Mammary epithelial cell (primary cell): ENCODE measurements around the gene AEBP1.

Source experiments
- EZH2 ChIP-seq: IDR thresholded peaks from 2 replicates; pipeline ENCODE4 v1.6.1; 2012; ENCODE audit warnings: low read length, inconsistent platforms, borderline replicate concordance
- TF ChIP-seq, protein P1 (sequence below), 2 donors: IDR thresholded peaks in 1 of 2; conservative IDR thresholded peaks in 1 of 2; 2 replicates each; pipeline ENCODE4 v1.5.1; 2011 to 2012; ENCODE audit warnings: inconsistent platforms in 2 of 2, low read length in 2 of 2, mild to moderate bottlenecking in 2 of 2, control low read depth in 1 of 2, low read depth in 1 of 2; ENCODE audit not compliant: insufficient read depth in 1 of 2; ENCODE audit errors: extremely low read depth in 1 of 2

DNA sequence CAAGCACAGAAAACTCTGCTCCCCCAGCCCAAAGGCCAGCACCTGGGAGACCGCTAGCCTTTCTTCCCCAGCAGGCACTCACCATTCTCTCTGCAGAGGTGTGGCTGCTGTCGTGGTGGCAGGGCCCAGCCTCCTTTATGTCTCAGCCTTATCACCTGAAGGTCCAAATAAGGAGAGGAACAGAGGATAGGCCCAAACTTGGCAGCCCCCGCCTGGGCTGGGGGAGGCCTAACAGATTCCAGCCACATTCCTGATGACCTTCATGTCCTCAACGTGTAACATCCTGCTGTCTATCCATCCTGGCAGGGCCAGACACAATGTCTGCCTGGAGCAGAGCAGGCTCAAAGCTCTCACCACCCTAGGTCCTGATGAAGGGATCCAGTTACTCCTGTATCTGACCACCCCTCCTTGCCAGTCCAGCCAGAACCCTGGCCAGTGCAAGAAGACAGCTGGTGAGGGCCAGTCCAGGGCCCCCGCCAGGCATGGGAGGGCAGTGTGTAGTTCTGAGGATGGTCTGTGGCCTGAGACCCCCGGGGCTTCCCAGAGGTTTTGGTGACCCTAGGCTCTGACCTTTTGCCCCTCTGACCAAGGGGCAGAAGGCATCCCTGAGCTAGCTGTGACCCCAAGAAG, 37.2 kb downstream of the AEBP1 start, which contains the start of gene MYL7:
- TF ChIP-seq, protein P1, sequence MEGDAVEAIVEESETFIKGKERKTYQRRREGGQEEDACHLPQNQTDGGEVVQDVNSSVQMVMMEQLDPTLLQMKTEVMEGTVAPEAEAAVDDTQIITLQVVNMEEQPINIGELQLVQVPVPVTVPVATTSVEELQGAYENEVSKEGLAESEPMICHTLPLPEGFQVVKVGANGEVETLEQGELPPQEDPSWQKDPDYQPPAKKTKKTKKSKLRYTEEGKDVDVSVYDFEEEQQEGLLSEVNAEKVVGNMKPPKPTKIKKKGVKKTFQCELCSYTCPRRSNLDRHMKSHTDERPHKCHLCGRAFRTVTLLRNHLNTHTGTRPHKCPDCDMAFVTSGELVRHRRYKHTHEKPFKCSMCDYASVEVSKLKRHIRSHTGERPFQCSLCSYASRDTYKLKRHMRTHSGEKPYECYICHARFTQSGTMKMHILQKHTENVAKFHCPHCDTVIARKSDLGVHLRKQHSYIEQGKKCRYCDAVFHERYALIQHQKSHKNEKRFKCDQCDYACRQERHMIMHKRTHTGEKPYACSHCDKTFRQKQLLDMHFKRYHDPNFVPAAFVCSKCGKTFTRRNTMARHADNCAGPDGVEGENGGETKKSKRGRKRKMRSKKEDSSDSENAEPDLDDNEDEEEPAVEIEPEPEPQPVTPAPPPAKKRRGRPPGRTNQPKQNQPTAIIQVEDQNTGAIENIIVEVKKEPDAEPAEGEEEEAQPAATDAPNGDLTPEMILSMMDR (conservative IDR thresholded peaks at IDR 0.05 in 1 of 2, IDR thresholded peaks at IDR 0.05 in 1 of 2; ENCODE audit: extremely low read depth in 1 of 2, insufficient read depth in 1 of 2, low read depth in 1 of 2, low read length in 2 of 2), result no peak
- no peak for TF ChIP-seq EZH2
